GM23248 (cell line): Measurements from ENCODE around the gene DENND1A.

Source experiments
- EZH2 ChIP-seq: fragments of 200-600 bp; sonication (generic); IDR thresholded peaks from 2 replicates; pipeline ENCODE4 v1.6.1; 2018; ENCODE audit warnings: antibody characterized with exemption, mild to moderate bottlenecking; ENCODE audit not compliant: insufficient read depth, poor library complexity, severe bottlenecking
- EZH2phosphoT487 ChIP-seq: fragments of 200-600 bp; sonication (generic); IDR thresholded peaks from 2 replicates; pipeline ENCODE4 v1.6.1; 2018; ENCODE audit warnings: antibody characterized with exemption, moderate library complexity, mild to moderate bottlenecking, low read depth; ENCODE audit not compliant: insufficient read depth

DNA sequence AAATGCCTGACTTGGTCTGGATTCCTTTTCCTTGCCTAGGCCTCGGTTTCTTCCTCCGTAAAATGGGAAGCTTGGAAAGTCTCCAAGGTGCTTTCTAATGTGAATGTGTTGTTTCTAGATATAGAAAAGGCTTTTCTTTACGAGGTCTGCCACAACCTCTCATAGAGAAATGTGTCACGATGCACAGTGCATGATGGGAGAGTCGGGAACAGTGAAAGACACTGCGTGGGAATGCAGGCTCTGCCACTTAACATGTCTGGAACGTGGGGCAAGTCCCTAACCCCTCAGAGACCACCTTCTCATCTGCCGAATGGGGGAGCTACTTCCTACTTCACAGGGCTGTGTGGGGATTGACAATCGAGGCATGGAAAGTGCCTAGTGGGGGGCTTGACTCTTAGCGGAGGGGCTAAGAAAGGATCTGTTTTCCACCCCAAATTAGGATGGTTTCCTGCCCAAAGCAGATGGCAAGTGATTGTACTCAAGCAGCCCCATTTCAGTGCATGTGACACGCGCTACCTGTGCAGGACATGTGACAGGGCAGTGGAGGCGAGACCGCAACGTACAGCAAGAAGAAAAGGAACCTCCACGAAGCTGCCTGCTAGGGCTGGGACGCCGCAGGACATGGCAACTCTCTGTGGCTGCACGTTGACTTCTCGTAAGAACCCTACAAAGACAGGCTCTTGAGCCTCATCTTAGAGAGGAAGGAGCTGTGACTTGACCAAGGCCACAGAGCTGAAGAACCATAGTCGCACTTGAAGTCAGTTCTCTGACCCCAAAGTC lies 458.7 kb downstream of the DENND1A start:
- TF ChIP-seq EZH2phosphoT487: no peak
- TF ChIP-seq EZH2: no peak
